Stimulated activated CD4-positive, alpha-beta T cell treated with anti-CD3 and anti-CD28 coated beads, Interleukin-4, amount 100 ng/mL, for 48 hours (primary cell): ENCODE data around the gene ACACB.

Experiments
- DNase-seq, 2 donors: peaks; one replicate each; pipeline ENCODE4 v3.0.0-alpha.2; 2020; ENCODE audit warnings: low read depth in 2 of 2

Gene ACACB

DNA sequence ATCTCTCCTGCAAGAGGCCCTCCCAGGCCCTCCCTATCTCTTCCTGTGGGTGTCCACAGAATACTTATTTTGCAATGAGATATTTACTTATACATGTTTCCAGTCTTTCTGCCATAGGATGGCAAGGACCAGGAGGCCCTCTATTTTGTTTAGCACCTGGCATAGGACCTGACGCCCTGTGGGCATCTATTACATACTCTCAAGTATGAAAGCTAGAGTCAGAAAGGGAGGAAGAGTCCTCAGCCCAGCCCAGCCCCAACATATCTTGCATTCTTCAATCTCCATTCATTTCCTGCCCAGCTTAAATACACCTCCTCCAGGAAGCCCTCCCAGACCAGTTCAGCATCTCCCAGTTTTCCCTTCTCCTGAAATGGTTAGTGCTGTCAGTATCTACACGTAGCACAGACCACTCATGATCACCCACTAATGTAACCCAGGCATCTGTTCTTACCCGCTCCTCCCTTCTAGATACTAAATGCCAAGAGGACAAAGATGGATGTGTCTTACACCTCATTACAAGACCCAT is 185.3 kb downstream of the ACACB start:
- DNase-seq, result no peak

DNA sequence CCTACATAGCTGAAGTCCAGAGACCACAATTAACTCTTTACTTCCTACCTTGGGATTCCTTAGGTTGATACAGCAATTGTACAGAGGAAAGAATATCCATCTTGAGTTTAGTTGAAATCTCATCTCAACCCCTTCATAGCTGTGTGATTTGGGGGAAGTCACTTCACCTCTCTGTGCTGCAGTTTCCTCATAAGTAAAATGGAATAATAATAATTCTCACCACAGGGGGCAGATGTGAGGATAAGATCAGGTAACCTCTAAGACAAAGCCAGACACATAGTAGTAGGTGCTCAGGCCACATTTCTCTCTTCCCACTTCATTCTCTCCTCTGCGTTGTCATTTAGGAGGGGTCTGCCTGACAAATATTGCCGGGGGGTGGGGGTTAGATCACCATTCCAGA is 186.0 kb downstream of the ACACB start:
- DNase-seq, result no peak

DNA sequence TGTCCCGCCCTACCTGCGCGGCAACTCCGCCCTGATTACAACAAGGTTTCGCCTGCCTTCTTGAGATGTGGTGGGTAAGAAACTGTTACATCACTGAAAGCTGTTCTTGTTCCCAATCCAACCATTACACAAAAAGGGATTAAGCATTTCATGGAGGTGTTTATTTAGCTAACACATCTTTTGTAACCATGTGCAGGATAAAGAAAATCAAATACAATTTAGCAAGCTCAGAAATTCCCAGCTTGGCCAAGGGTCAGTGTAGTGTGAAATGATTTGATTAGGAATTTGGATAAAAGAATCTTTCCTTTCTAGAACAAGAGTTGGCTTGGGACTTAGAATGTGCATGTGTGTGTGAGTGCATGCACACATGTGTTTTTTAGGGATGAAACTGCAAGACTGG is 186.4 kb downstream of the ACACB start:
- DNase-seq, result no peak

DNA sequence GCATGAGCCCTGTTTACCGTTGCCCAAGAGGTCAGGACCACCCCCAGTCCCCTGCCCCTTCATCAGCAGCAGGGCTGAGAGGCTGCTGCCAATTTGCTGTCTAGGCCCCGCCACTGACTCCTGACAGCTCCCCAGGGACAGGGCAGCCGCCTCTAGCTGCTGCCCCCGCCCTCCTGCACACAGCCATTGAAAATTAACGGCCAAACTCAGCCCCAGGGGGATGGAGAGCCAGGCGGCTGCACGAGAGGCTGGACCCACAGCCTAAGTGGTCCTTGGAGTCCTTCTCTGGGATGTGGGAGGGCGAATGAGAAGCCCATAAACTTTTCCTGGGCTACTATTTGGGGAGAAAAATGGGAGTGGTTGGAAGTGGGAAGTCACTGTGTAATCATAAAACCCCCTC is 188.1 kb downstream of the ACACB start:
- no peak for DNase-seq

DNA sequence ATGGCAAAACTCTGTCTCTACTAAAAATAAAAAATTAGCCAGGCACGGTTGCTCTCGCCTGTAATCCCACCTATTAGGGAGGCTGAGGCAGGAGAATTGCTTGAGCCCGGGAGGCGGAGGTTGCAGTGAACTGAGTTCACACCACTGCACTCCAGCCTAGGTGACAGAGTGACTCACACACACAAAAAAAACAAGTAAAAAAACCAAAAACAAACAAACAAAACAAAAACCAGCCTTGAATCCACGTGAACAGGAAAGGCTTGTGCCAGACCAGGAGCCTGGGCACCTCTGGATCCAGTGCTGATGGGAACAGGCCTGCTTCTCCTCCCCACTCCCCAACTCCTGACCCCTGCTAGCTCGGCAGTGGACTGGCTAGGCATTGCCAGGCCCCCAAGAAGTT is 189.2 kb downstream of the ACACB start:
- DNase-seq, result no peak

DNA sequence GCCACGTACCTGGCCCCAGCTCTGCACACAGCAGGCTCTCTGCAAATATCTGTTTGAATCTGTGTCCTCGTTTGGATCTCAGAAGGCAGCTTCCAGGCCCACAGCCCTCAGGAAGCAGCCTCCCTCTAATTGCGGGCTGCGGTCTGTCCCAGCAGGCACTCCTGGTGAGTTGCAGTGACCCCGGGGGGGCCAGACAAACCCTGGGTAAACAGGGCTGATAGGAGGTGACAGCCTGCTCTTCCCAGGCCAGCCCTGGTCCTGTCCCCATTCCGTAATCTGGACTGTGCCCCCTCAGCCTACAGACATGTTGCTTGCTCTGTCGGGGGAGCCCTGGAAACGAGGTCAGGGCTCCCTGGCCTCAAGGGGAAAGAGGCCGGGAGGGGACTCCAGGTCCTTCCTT is 190.7 kb downstream of the ACACB start:
- DNase-seq, result no peak

DNA sequence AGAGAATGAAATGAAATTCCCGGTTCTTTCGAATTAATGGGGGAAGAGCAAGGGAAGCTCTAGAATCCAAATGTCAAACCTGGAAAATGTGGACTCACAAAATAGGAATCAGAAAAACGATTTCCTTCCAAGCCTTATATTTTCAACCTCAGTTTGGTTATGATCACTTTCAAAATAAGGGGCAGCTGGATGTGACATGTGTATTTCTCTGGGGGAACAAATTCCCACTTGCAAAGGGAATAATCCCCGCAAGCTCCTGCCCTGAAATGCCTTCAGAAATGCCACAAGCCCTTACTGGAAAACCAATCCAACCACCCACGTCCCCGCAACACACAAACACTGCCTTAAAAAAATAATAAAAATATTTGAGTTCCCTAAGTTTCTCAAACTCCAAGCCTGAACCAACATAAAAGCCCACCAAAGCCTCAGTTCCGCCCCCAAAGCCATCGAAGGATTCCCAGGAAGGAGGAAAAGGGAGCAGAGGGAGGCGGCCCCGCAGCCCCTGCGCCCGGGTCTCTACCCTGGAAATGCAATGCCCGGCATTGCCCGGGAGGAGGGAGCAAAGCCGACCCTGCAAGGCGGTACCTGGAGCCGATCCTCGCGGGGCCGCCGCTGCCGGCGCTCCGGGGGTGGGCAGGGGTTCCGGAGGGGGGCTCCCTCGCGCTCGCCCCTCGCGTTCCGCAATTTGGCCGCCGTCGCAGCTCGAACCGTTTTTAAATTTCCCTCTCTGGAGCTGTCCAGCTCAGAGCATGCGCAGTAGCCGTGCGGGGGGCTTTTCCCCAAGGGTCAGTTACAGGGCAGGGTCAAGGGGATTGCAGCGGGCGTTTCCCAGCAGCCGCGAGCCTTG is 192.4 kb downstream of the ACACB start, which contains the start of gene FOXN4:
Gene FOXN4 (minus strand): TSS at position 751 of the 847 bp plus-strand sequence. CDS start 963 bp downstream, outside the sequence.
- DNase-seq, result no peak

DNA sequence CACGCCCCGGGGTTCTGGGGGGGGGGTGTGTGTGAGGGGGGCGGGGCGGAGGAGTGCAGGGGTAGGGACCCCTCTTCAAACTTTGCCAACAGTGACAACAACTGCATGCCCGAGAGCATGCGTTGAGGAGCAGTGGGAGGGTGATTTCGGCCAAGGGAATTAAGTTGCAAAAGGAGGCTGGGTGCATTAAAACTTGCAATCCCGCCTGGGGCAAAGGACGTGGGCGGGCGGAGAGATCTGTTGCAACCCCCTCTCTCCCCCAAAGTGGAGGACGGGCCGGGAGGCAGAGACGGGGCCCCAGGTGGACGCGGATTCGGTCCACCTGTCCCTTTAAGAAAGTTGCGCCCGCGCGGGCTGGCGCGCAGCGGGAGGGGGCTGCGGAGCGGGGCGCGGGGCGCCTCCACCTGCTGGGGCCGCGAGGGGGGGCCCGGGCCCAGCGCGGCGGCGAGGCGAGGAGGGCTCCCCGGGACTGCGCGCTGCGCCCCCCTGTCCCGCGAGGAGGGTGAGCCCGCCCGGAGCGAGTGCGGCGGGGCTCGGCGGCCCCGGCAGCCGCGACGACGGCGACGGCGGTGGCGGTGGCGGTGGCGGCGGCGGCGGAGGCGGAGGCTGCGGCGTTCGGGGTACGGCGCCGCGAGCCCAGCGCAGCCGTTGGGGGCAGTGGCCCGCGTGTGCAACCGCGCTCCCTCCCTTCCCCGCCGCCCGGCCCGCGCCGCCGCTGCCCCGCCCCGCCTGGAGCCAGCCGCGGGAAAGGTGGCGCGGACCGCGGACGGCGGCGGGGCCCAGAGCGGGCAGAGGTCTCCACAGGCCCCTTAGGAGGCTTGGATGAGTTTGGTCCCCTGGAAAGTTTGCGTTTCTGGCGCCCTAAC is 193.2 kb downstream of the ACACB start:
- no peak for DNase-seq

DNA sequence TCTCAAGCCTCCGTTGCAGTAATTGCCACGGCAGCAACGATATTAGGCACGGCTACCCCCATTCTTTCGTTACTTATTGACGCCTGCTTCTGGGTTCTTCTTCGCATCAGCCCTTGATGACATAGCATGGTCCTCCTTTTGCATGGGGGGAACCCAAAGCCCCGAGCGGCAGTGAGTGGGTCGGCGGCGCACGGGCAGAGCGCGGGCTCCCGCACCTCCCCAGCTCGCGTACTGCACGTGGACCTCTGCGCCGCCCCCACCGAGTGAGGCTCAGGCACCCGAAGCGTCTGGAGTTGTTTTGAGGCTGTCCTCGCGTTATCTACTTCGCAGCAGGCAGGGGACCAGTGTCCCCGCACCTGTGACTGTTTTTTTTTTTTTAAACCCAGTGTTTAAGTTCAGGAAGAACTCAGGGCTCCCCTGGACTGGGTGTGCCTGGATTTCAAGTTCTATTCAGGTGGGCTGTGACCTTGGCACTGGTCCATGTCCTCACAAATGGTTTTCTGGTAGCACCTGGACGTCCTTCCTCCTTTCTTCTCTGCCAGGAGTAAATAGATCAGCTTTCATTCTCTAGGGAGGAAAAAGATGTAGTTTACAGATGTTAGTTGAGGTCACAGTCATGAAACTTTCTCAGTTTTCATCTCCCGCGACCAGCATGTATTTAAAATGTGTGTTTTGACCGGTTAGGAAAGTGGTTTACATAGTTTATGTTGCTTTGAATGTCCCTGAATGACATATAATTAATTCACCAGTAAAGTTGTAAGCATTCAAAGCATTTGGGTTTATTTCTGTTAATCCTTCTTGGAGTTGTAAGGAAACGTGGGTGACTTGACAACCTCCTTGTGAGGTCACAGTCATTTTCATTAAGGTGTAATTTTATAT is 194.1 kb downstream of the ACACB start:
- DNase-seq, result no peak
